Hematopoietic multipotent progenitor cell treated with erythropoietin and hydrocortisone succinate and interleukin-3 and kit ligand, for 17 days (in vitro differentiated cells): Measurements from ENCODE around the gene ANGPT4.

Source experiments
- DNase-seq: peaks from one replicate; pipeline ENCODE4 v3.0.0-alpha.2; 2015; ENCODE audit warnings: low spot score

The ANGPT4 gene, protein sequence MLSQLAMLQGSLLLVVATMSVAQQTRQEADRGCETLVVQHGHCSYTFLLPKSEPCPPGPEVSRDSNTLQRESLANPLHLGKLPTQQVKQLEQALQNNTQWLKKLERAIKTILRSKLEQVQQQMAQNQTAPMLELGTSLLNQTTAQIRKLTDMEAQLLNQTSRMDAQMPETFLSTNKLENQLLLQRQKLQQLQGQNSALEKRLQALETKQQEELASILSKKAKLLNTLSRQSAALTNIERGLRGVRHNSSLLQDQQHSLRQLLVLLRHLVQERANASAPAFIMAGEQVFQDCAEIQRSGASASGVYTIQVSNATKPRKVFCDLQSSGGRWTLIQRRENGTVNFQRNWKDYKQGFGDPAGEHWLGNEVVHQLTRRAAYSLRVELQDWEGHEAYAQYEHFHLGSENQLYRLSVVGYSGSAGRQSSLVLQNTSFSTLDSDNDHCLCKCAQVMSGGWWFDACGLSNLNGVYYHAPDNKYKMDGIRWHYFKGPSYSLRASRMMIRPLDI

DNA sequence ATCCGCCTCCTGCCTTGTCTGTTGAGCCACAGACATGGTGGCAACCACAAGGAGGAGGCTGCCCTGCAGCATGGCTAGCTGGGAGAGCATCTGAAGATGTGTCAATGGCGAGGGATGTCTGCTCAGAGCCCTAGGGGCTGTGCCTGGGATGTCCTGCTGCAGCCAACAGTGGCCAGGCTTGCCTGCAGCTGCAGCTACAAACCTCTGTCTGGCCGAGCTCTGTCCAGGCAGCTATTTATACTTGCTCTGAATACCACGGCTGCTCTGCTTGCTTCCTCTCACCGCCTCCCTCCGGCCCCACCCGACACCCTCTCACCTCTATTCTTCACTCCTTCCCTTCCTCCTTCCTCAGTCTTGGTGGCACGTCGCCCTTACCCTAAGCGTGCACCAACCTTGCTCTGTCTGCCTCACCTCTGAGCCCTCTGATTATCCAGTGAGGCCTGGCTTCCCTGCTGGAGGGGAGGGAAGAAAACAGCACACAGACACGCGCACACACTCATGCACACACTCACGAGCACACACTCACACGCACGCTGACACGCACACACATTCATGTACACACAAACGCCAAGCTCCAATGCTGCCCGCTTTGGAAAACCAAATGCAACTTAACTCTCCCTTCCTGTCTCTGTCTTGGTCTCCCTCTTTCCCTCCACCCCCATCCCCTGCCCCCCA lies at the start of gene ANGPT4:
ANGPT4 (minus strand) TSS at position 210 of the 675 bp plus-strand sequence; CDS start at position 90, 120 bp downstream.
- DNase-seq: no peak

DNA sequence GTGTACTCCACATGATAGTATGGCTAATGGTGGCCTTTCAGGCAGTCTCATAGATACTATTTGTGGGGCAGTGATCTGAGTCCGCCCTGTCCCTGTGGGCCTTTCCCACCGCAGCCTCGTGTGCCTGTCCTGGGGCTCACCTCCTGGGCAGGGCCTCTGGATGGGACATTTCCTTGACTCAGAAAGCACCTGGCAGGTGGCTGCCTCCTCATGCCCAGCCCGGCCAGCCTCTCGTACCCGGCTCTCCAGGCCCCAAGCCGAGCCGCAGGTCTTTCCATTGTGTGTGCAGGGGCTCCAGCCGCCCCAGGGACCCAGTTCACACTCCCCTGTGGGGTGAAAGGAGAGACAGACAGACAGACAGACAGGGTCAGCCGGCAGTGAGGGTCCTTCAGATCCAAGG lies 47.7 kb upstream of the ANGPT4 start:
- DNase-seq: no peak

DNA sequence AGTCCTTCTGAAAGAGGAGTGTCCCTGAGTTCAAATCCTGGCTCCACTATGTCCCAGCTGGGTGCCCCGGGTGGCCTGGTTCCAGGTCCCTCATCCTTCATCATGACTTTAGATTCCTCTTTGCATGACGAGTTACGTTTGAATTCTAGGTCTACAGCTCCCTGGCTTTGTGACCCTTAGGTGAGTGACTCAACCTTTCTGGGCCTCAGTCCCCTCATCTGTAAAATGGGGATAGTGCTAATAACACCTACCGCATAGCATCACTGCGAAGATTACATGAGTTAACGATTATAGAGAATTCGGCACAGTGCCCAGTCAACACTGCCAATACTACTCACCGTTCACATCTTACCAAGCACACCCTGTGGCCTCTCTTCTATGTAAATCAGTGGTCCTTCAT lies 46.5 kb upstream of the ANGPT4 start:
- DNase-seq: no peak

DNA sequence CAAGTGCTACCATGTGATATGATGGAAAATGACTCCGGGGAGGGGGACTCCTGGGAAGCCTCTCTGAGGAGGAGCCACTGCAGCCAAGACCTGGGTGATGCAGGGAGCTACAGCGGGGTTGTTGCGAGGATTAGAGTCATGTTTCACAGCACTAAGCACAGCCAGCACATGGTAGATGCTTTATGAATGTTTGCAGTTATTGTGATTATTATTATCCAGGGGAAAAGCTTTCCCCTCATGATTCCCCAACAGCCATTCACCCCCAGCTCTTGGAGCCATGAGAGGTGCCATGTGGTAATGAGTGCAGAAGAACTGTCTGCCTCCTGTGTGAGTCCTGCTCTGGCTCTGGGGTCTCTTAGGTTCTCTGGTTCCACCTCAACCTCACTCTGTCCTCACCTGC lies 46.1 kb upstream of the ANGPT4 start:
- DNase-seq: no peak

DNA sequence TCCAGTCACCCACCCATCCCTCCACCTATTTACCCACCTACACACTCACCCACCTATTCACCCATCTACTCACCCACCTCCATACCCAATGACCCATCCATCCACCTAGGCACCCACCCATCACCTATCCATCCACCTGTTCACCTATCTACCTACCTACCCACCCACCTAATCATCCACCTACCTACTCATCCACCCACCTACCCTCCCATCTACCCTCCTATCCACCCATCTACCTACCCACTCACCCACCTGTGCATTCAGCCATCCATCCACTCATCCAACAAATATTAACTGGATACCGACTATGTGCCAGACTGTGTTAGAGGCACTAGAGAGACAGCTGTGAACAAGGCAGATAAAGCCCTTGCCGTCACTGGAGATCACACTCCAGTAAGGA lies 45.6 kb upstream of the ANGPT4 start:
- no peak for DNase-seq

DNA sequence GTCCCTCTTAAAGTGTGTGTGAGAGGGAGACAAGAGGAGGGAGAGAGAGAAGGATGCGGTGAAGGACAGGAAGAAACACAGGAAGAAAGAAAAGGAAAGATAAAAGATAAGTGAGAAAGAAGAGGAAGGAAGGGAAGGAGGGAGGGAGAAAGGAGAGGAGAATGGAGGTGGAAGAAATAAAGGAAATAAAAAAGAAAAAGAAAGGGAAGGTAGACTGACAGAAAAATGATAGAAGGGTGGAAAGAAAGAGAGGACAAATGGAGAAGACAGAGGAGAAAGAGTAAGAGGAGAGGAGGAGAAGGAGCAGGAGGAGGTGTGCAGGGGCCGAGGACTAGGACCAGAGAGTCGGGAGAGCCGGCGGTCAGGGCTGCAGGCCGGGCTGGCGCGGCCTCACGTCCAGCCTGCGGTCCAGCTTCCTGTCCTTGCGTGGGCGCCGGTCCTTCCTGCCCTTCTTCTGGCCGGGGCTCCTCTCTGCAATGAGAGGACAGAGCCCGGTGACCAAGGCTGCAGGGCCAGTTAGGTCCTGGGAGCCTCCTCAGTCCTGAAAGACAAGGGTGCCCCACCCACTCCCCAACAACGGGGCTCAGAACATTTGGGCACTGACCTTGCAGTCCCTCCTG lies 44.0 kb upstream of the ANGPT4 start:
- DNase-seq: no peak

DNA sequence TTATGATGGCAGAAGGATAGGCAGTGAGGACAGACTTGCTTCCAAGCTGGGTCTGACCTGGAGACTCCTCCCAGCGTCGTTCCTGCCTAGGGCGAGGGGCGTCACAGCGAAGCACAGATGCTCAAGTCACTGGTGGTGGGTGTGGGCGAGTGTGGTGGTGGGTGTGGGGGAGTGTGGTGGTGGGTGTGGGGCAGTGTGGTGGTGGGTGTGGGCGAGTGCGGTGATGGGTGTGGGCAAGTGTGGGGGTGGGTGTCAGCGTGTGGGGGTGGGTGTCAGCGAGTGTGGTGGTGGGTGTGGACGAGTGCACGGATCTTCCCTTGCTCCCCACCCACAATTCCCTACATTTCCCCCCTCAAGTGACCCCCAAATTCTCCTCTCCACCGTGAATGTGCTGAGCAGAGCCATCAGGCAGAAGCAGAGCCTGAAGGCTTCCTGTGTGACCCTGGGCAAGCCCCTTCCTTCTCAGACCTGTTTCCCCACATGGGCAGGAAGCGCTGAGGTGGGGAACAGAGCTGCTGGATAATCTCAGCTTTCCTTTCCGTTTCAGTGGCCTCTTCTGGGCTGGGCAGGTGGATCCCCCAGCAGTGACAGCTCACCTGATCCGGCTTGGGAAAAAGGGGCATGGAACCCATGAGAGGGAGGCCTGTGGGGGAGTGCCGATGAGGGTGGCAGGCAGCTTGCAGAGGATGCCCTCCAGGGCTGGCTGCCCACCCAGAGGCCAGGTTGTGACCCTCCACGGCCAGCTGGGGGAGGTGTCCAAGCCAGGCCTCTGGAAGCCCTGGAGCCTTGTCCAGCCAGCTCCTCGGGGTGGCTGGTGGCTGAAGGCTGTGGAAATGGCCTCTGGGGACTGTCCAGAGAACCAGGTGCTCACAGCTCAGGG lies 43.0 kb upstream of the ANGPT4 start:
- no peak for DNase-seq

DNA sequence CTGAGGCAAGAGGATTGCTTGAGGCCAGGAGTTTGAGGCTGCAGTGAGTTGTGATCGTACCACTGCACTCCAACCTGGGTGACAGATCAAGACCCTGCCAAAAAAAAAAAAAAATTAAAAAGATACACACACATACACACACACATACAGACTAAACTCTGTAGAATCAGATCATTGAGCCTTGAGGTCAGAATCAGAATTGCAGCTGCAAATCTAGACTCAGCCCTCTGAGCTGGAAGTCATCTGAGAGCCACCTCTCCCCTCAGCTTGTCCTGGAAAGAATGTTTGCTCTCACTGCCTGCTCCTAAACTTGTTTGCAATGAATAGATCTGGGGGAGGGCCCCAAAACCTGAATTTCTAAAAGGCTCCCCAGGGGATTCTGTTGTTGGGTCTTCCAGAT lies 41.4 kb upstream of the ANGPT4 start:
- DNase-seq: no peak

DNA sequence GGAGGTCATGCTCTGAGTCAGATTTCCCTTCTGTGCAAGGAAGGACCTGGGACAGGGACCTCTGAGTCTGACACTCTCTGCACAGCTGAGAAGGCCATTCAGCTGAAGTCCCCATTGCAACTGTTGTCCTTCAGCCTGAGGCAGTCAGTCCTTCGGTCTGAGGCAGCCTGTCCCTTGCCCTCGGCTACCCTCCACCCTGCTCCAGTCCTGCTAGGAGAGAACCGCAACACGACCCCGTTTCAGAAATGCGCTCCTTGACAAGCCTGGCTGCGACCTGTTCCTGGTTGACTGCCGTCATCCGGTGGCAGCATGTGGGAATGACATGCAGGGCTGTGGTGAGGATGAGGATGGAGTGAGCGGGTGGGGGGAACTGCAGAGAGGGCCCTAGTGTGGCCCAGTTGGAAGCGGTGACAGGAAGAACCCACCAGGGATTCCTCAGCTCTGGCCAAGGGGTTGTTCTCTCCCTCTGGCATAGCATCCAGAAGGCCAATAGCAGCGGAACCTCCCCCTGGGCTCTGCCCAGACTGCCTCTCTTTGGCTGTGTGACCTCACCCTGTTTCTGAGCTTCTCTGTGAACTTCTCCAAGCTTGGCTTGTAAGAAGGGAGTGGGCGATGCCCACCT lies 40.3 kb upstream of the ANGPT4 start:
- peak; percentile 78 for DNase-seq

DNA sequence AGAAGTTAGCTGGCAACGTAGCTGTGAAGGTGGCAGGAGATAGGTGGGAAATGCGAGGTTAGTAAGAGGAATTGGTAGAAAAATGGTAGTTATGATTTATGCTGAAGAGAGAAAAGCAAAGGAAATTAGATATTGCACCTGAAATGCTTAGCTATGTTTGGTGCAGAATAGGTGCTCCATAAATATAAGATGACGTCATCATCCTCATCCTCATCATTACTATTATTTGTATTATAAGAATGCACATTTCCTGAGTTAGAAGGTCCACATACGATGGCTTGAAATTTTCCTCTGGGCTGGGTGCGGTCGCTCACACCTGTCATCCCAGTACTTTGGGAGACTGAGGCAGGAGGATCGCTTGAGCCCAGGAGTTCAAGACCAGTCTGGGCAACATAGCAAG lies 39.5 kb upstream of the ANGPT4 start:
- DNase-seq: no peak

DNA sequence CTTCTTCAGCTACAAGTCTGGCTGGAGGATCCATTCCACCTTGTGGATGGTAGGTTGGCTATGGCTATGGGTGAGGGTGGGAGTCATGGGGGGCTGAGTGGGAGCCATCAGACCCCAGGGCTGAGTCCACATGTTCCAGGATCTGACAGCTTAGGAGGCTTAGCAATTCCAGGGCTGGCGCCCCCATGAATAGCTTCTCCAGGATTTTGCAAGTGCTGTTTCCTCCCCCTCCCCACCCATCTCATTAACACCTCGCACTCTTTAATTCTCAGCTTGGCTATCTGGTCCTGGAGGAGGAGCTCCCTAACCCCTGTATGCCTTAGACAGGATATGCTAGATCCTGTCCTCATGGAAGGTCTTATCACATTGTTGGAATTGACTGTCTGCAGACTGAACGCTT lies 39.0 kb upstream of the ANGPT4 start:
- no peak for DNase-seq

DNA sequence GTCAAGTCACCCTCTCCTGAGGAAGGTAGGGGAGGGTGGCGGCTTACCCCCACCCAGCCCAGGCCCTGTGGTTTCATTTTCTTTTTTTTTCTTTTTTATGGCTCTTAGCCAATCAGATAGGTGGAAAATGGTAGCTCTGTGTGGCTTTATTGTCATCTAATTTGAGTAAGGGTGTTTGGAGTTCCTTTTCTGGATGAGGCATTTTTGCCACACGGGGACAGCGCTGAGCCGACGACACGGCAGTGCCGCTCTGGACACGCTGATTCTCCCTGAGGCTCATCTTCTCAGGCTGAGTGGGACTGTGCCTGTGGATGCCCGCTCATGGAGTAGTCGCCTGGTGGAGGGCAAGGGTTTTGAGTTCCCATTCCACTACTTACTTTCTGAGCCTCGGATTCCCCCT lies 37.6 kb upstream of the ANGPT4 start:
- DNase-seq: no peak

DNA sequence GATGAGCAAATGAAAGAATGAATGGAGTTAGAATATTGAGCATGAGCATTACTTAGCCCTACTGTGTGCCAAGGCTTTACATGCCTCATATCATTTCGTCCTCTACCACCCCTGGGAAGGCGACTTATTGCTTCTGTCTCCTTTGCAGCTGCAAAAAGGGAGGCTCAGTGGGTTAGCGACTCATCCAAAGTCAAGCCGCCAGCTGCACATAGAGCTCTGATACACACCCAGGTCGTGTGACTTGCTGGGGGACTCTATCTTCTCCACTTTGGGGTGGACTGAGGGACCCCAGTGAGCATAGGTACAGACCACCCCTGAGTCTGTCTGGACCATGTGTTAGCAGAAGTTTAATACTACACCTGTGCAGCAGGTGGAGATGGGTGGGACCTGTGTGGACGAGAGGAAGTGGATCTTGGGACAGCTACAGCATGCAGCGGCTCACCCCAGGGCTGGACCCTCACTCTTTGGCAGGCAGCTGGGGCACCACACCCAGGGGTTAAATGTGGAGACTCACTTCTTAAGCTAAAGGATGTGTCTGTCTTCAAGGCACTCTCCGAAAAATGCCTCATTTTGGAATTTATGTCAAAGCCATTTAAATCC lies 36.2 kb upstream of the ANGPT4 start:
- DNase-seq: no peak

DNA sequence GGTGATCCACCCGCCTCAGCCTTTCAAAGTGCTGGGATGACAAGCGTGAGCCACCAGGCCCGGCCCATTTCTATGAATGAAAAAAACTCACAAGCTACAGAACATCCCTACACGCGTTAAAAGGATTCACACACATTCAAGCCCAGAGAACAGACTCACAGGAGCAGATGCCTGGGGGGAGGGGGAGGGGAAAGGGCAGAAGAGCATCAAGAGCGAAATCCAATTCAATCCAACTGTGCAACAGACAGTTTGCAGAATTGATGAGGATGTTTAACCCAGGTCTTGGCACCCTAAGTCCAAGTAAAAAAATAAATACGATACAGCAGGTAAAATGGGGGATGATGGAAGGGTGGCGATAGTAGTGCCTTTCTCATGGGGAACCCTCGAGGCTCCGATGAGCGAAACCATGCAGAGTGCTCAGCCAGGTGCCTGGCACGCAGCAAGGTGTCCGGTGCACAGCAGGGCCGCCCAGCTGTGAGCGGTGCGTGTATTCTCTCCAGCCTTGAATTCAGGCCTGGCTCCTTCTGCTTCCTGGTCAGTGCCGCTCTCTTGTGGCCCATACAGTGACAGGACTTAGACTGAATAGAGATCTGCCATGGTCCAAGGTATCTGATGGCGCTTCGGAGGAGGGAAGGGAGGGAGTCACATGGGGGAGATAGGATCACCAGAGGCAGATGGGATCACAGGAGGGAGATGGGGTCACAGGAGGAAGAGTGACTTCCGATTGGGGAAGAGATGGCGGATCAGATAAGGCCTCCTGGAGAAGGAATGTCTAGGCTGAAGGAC lies 35.4 kb upstream of the ANGPT4 start:
- DNase-seq: no peak

DNA sequence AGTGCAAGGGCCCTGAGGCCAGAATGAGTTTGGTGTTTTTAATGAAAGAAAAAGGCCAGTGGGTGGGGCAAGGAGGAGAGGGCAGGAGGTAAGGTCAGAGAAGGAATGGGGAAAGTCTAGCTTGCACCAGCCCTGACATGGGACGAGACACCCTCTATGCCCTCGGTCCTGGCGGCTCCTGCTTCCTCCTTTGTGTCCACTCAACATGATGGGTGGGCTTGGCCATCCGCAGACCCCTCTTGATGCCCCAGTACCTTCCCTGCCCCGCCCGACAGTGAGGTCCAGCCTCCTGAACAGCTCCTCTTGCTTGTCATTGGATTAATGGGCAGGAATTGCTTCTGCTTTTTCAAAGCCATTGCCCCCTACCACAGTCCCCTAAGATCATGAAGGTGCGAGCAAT lies 33.6 kb upstream of the ANGPT4 start:
- DNase-seq: no peak

DNA sequence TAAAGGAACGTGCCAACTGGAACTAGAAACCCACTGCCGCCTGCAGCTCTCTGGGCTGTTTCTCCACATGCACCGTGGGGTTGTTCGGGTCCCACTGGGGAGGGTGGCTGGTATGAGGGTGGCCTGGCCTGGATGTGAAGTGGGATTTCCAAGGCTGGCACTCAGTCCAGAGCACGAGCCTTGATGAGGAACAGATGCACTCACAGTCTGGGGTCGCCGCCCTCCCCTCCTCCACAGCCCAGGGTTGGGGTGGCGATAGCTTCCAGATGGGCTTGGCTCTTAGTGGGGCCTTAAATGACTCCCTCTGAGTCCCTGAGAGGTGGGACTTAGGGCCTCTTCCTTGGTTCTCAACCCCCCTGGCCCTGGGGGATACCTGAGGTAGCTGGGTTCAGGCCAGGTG lies 30.7 kb upstream of the ANGPT4 start:
- no peak for DNase-seq

DNA sequence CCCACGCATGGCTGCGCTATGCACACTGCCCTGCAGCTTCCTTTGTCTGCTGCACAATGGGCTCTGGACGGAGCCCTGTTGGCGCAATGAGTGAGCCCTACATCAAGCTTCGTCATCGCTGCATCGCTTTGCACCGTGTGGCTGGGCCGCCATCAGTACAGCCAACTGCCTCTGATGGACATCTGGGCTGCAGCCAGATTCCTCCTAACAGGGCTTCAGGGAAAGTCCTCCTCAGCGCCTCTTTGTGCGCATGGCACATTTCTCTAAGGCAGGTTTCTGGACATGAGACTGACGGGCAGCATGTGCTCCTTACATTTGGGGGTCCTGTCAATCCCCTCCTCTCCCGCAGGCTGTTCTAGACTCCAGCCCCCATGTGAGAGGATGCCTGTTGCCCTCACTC lies 29.7 kb upstream of the ANGPT4 start:
- DNase-seq: no peak

DNA sequence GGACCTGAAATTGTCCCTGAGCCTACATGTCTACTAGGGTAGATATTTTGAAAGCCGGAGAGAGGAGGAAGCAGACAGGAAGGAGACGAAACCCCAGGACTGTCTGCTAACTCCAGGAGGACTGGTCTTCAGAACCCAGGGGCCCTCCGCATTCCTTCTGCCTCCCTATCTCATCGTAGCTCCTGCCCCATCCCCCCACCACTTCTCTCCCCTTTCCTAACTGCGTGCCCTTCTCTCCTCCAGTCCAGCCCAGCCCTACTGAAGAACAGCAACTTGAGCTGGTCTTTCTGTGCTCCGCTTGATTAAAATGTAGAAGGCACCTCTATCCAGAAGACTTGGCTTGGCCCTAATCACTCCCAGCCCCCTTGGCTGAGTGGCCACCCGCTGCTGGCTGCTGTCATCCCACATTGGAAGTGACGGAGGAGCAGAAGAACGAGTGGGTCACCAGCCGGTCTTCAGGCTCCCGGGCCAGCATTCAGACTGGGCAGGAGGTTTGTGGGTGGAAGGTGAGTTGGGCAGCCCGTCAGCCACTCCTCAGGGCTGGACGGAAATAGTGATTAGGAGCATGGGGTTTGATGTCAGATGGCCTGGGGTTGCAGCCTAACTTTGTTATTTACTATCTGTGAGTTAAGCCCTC lies 28.8 kb upstream of the ANGPT4 start:
- no peak for DNase-seq

DNA sequence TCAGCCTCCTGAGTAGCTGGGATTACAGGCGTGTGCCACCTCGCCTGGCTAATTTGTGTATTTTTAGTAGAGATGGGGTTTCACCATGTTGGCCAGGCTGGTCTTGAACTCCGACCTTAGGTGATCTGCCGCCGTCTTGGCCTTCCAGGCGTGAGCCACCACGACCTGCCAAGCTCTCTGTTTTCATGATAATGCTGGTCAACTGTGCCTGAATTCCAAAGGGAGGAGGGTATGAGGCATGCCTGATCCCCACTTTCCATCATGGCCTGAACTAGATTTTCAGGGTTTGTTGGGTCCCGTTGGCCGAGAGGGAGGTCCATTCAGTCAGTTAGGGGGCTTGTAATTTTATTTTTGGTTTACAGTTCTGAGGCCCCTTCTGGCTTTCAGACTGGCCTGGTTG lies 28.0 kb upstream of the ANGPT4 start:
- DNase-seq: no peak

DNA sequence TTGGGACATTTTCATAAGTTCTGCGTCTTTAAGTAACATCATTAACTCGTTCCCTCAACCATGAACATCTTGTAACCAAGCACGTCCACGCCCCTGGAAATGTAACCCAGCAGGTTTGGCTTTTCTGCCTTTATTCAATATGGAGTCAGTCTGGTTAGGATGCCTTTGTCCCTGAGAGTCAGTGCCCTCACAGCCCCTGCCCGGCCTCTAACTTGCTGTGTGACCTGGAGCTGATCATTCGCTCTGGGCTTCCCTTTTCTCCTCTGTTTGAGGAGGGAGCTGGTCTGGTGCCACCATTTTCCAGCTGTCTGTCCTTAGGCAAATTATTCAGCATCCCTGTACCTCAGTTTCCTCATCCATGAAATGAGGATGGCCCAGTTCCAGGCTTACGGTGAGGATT lies 26.5 kb upstream of the ANGPT4 start:
- no peak for DNase-seq
